Parietal lobe (tissue), 1 donor: ENCODE data around the gene CNP. TPM values are rescaled to one million over a fixed set of nuclear protein-coding genes. Genes with fewer than 3 reads are reported as not detected.

ENCODE experiments used
- total RNA-seq: library from RNA; depleted of rRNA; stranded (reverse); fragments of >200 nt; gene quantifications from one replicate; pipeline ENCODE4 v1.2.3, GENCODE V29; 2014

The CNP gene
- total RNA-seq = 40.7 TPM

GRCh38 chr17:41966463-41967140, at the start of gene CNP:
Gene CNP, plus strand, starts transcription at chr17:41966795. Its CDS starts 90 bp downstream, at chr17:41966885.

GRCh38 chr17:41918314-41919164, 48.1 kb upstream of the CNP start, which contains the start of gene ACLY:
Gene ACLY, minus strand, starts transcription at chr17:41918951. Its CDS starts 5,078 bp downstream, at chr17:41913873.

GRCh38 chr17:41930009-41930832, 36.4 kb upstream of the CNP start, which contains the start of gene ODAD4:
Gene ODAD4, plus strand, starts transcription at chr17:41930617. Its CDS starts 107 bp downstream, at chr17:41930724.

GRCh38 chr17:42016941-42017865, 50.6 kb downstream of the CNP start, which contains the start of gene DNAJC7:
Gene DNAJC7, minus strand, starts transcription at chr17:42017439. Its CDS starts 23 bp downstream, at chr17:42017416.

GRCh38 chr17:42019509-42020404, 53.2 kb downstream of the CNP start, which contains the start of gene NKIRAS2:
Gene NKIRAS2, plus strand, starts transcription at chr17:42020090. Its CDS starts 1,488 bp downstream, at chr17:42021578.

Other genes starting within 250 kb of the CNP start
- 0.31 TPM for gene HAP1, start 232.2 kb upstream of the CNP start, total RNA-seq
- gene JUP, start 180.1 kb upstream of the CNP start, total RNA-seq = 65.7 TPM
- gene P3H4, start 154.8 kb upstream of the CNP start, total RNA-seq = 12.8 TPM
- 12.5 TPM for gene FKBP10, start 153.8 kb upstream of the CNP start, total RNA-seq
- 93.0 TPM for gene NT5C3B, start 130.6 kb upstream of the CNP start, total RNA-seq
- gene KLHL10, start 129.0 kb upstream of the CNP start, total RNA-seq = not detected
- gene KLHL11, start 101.4 kb upstream of the CNP start, total RNA-seq = 69.5 TPM
- 131 TPM for gene ACLY, start 47.8 kb upstream of the CNP start, total RNA-seq
- gene ODAD4, start 36.2 kb upstream of the CNP start, total RNA-seq = 3.1 TPM
- 92.3 TPM for gene DNAJC7, start 50.6 kb downstream of the CNP start, total RNA-seq
- 36.6 TPM for gene NKIRAS2, start 53.3 kb downstream of the CNP start, total RNA-seq
- gene C17orf113, start 83.8 kb downstream of the CNP start, total RNA-seq = 4.7 TPM
- 0.31 TPM for gene ZNF385C, start 131.7 kb downstream of the CNP start, total RNA-seq
- 1.6 TPM for gene DHX58, start 145.9 kb downstream of the CNP start, total RNA-seq
- gene KAT2A, start 154.6 kb downstream of the CNP start, total RNA-seq = 18.2 TPM
- gene HSPB9, start 156.0 kb downstream of the CNP start, total RNA-seq = not detected
- gene RAB5C, start 188.2 kb downstream of the CNP start, total RNA-seq = 62.0 TPM
- 0.63 TPM for gene KCNH4, start 214.3 kb downstream of the CNP start, total RNA-seq
- not detected for gene HCRT, start 218.7 kb downstream of the CNP start, total RNA-seq
- gene GHDC, start 227.7 kb downstream of the CNP start, total RNA-seq = 6.9 TPM